ENCODE data around the gene KRT71. TPM values are rescaled to one million over a fixed set of nuclear protein-coding genes. Genes with fewer than 3 reads are reported as not detected.

KRT71 gene
- total and polyA plus RNA-seq, 2 of the 8 experiments (the other 6 are each of a cell fraction or from before 2014, with no cell fraction given) = not detected

GRCh38 chr12:52496054-52496453 is 56.9 kb downstream of the KRT71 start (continued):
- TF ChIP-seq SIN3A (conservative IDR thresholded peaks at IDR 0.05 in 1 of 2, IDR thresholded peaks at IDR 0.05 in 1 of 2; ENCODE audit: low read depth in 1 of 2, low read length in 2 of 2) = no peak
- TF ChIP-seq RBBP5 (IDR thresholded peaks at IDR 0.05; ENCODE audit: borderline replicate concordance, low read depth, low read length) = no peak
- no peak for TF ChIP-seq E2F6 (IDR thresholded peaks at IDR 0.05)

Measured in H1 (cell line).